ENCODE data around the gene HOXD3. TPM values are rescaled to one million over a fixed set of nuclear protein-coding genes. Genes with fewer than 3 reads are reported as not detected.

The HOXD3 gene
- polyA plus RNA-seq, 1 experiment: not detected

- peaks cover 10% of the 10 kb centered on the region; the same call in 1 of the 2 replicates for H3K9me3 ChIP-seq (ENCODE audit: control insufficient read depth, insufficient read depth, low read length)
- TF ChIP-seq CTCF (IDR thresholded peaks at IDR 0.05; ENCODE audit: low read depth, low read length): no peak
- H3K4me3 ChIP-seq (ENCODE audit: low read depth, low read length): no peak overlapping the region
- peaks cover 89% of the 10 kb centered on the region for H3K27me3 ChIP-seq (ENCODE audit: control insufficient read depth, insufficient read depth, low read length)
- ChIA-PET CTCF (interaction anchor here (0.5 to 3.3 kb wide), 15 partner anchors 10 to 1894 kb away, joined by 3 to 16 read pairs (median 3); no protein-coding TSS in a partner anchor), POLR2A (no interaction called here)
- no peak overlapping the region for H3K27ac ChIP-seq (ENCODE audit: low read depth, low read length)
- DNase-seq (ENCODE audit: low read depth, low spot score): no peak
These were observed 46.4 kb upstream of the HOXD3 start for GRCh38 chr2:176110415-176111308.

DNA sequence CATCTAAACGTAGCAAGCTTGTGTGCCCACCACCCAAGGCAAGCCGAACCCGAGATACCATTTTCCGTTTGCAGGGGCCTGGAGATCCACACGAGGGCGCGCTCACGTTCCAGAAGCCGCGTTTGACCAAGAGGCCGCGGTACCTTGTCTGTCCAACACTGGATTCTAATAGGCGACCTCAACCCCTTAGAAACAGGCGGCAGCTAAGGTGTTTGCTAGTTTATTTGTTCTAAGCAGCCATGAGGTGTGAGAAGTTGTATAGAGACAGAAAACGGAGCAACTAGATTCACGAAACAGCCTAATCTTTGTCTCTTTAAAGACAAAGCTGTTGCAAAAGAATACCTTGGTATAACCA, 45.8 kb upstream of the HOXD3 start:
- DNase-seq (ENCODE audit: low read depth, low spot score): no peak
- peak; percentile 67 for TF ChIP-seq CTCF (IDR thresholded peaks at IDR 0.05; ENCODE audit: low read depth, low read length)
- peaks cover 14% of the 10 kb centered on the region; the same call in 1 of the 2 replicates for H3K9me3 ChIP-seq (ENCODE audit: control insufficient read depth, insufficient read depth, low read length)
- POLR2A ChIA-PET: no interaction called here
- H3K4me3 ChIP-seq (ENCODE audit: low read depth, low read length): no peak overlapping the region
- peaks cover 90% of the 10 kb centered on the region for H3K27me3 ChIP-seq (ENCODE audit: control insufficient read depth, insufficient read depth, low read length)
- no peak overlapping the region for H3K27ac ChIP-seq (ENCODE audit: low read depth, low read length)
- CTCF ChIA-PET: interaction anchor here (0.7 to 3.3 kb wide), 11 partner anchors 10 to 1895 kb away, joined by 3 to 16 read pairs (median 3); no protein-coding TSS in a partner anchor

GRCh38 chr2:176111846-176112374, 45.2 kb upstream of the HOXD3 start:
- CTCF ChIA-PET: interaction anchor here (0.9 to 3.3 kb wide), 5 partner anchors 15 to 1032 kb away, joined by 3 to 16 read pairs (median 8); no protein-coding TSS in a partner anchor
- Histone ChIP-seq H3K27me3 (ENCODE audit: control insufficient read depth, insufficient read depth, low read length) (peaks cover 91% of the 10 kb centered on the region), H3K4me3 (ENCODE audit: low read depth, low read length) (no peak overlapping the region), H3K9me3 (ENCODE audit: control insufficient read depth, insufficient read depth, low read length) (peaks cover 17% of the 10 kb centered on the region; the same call in 1 of the 2 replicates), H3K27ac (ENCODE audit: low read depth, low read length) (no peak overlapping the region)
- POLR2A ChIA-PET: no interaction called here
- no peak for TF ChIP-seq CTCF (IDR thresholded peaks at IDR 0.05; ENCODE audit: low read depth, low read length)
- no peak for DNase-seq (ENCODE audit: low read depth, low spot score)

GRCh38 chr2:176112375-176113302, 44.5 kb upstream of the HOXD3 start:
- H3K4me3 ChIP-seq (ENCODE audit: low read depth, low read length): no peak overlapping the region
- H3K27me3 ChIP-seq (ENCODE audit: control insufficient read depth, insufficient read depth, low read length): peaks cover 94% of the 10 kb centered on the region
- no peak for TF ChIP-seq CTCF (IDR thresholded peaks at IDR 0.05; ENCODE audit: low read depth, low read length)
- H3K27ac ChIP-seq (ENCODE audit: low read depth, low read length): no peak overlapping the region
- ChIA-PET POLR2A (no interaction called here), CTCF (interaction anchor here (0.6 to 3.3 kb wide), 7 partner anchors 15 to 1513 kb away, joined by 3 to 16 read pairs (median 3); no protein-coding TSS in a partner anchor)
- no peak for DNase-seq (ENCODE audit: low read depth, low spot score)
- H3K9me3 ChIP-seq (ENCODE audit: control insufficient read depth, insufficient read depth, low read length): peaks cover 23% of the 10 kb centered on the region; the same call in 1 of the 2 replicates
